ENCODE results near the gene GALNT9. TPM values are rescaled to one million over a fixed set of nuclear protein-coding genes. Genes with fewer than 3 reads are reported as not detected.

Gene GALNT9
- total RNA-seq, 6 donors from 2014 or later = 0.26 TPM; not detected in 5

DNA sequence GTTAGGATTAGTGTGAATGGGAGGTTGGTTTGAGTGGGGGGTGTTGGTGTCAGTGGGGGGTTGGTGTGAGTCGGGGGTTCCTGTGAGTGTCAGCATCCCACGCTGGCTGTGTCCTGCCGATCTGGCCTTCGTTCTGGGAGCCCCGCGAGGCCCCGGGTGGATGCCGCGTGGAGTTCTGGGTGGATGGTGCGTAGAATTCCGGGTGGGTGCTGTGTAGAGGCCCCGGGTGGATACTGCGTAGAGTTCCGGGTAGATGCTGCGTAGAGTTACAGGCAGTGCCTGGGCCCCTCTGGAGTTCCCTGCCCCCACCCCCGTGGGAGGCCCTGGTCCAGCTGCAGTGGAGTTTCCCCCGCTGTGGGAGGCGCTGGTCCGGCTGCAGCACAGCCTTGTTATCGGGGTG is 176.4 kb downstream of the GALNT9 start:
- peak; percentile 6 to 72 for DNase-seq
- 94 to 95% methylated on average over 20 of the region's 20 CpGs for whole genome bisulfite sequencing, 2 donors
- Histone ChIP-seq H3K4me3 (no peak overlapping the region), H3K36me3 (peaks cover 2 to 39% (median 23%) of the 10 kb centered on the region in 4 donors), H3K27me3 (no peaks in the 10 kb centered on the region), H3K4me1 (peaks cover 0 to 12% (median 6%) of the 10 kb centered on the region in 4 donors), H3K27ac (no peak overlapping the region), H3K9me3 (no peaks in the 10 kb centered on the region)
- ATAC-seq (ENCODE audit: low FRiP score in 2 of 2) = no peak
- TF ChIP-seq, protein P1, sequence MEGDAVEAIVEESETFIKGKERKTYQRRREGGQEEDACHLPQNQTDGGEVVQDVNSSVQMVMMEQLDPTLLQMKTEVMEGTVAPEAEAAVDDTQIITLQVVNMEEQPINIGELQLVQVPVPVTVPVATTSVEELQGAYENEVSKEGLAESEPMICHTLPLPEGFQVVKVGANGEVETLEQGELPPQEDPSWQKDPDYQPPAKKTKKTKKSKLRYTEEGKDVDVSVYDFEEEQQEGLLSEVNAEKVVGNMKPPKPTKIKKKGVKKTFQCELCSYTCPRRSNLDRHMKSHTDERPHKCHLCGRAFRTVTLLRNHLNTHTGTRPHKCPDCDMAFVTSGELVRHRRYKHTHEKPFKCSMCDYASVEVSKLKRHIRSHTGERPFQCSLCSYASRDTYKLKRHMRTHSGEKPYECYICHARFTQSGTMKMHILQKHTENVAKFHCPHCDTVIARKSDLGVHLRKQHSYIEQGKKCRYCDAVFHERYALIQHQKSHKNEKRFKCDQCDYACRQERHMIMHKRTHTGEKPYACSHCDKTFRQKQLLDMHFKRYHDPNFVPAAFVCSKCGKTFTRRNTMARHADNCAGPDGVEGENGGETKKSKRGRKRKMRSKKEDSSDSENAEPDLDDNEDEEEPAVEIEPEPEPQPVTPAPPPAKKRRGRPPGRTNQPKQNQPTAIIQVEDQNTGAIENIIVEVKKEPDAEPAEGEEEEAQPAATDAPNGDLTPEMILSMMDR (IDR thresholded peaks at IDR 0.05) = no peak
- TF ChIP-seq EP300 (IDR thresholded peaks at IDR 0.05) (no peak), POLR2A (IDR thresholded peaks at IDR 0.05) (no peak), POLR2AphosphoS5 (IDR thresholded peaks at IDR 0.05) (no peak)

DNA sequence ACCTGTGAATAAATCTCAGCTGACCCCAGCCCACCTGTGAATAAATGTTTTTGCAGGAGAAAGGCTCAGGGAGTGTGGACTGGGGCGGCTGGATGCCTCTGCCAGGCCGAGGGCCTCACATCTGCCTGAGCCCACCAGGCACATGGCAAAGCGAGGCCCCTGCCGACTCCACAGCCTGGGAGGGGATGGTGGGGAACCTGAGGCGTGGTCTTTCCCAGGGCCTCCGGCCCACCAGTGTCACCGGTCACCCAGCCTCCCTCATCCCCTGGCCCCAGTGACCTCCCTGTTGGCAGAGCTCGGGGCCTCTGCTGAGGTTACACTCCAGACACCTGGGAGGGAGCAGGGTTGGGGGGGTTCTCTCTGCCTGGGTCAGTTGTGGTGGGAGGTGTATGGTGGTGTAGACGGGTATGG is 177.0 kb downstream of the GALNT9 start:
- WGBS, 2 donors = 94 to 100% methylated on average over 4 to 6 of the region's 9 CpGs
- no peaks in the 10 kb centered on the region for H3K9me3 ChIP-seq
- no peak overlapping the region for H3K27ac ChIP-seq
- H3K4me1 ChIP-seq = peaks cover 0 to 12% (median 6%) of the 10 kb centered on the region in 4 donors
- H3K36me3 ChIP-seq = peaks cover 2 to 40% (median 26%) of the 10 kb centered on the region in 4 donors
- ATAC-seq (ENCODE audit: low FRiP score in 2 of 2) (no peak), DNase-seq (peak in 1 of 2 donors; percentile 62)
- H3K4me3 ChIP-seq = no peak overlapping the region
- TF ChIP-seq POLR2AphosphoS5 (IDR thresholded peaks at IDR 0.05) = no peak
- TF ChIP-seq, protein P1 (IDR thresholded peaks at IDR 0.05) = no peak
- TF ChIP-seq EP300 (IDR thresholded peaks at IDR 0.05) = no peak
- no peak for TF ChIP-seq POLR2A (IDR thresholded peaks at IDR 0.05)
- no peaks in the 10 kb centered on the region for H3K27me3 ChIP-seq

DNA sequence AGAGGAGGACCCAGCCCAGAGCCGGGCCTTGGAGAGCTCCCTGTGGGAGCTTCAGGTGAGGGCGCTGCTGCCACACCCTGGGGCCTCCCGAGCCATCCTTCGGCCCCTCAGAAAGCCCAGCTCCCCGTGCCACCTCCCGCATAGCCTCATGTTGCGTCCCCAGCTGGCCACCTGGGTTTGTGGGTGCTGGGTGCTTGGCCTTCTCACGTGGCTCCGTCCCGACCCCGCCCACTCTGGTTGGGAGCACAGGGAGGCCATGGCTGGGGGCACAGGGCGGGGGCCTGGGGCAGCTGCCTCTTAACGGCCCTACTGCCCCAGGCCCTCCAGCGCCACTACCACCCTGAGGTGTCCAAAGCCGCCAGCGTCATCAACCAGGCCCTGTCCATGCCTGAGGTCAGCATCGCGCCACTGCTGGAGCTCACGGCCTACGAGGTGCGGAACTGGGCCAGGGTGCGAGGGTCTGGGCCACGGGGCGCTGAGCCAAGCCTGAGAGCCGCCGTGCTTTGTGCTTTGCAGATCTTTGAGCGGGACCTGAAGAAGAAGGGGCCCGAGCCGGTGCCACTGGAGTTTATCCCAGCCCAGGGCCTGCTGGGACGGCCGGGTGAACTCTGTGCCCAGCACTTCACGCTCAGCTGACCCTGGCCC is 177.5 kb downstream of the GALNT9 start:
- 93 to 94% methylated on average over 7 to 31 of the region's 32 CpGs for WGBS, 2 donors
- no peak overlapping the region for H3K27ac ChIP-seq
- H3K27me3 ChIP-seq = no peaks in the 10 kb centered on the region
- H3K9me3 ChIP-seq = no peaks in the 10 kb centered on the region
- no peak for ATAC-seq (ENCODE audit: low FRiP score in 2 of 2)
- peaks cover 0 to 17% (median 6%) of the 10 kb centered on the region in 4 donors for H3K4me1 ChIP-seq
- H3K4me3 ChIP-seq = no peak overlapping the region
- H3K36me3 ChIP-seq = peaks cover 2 to 43% (median 25%) of the 10 kb centered on the region in 4 donors
- TF ChIP-seq, protein P1 (IDR thresholded peaks at IDR 0.05) = no peak
- TF ChIP-seq POLR2AphosphoS5 (IDR thresholded peaks at IDR 0.05) (no peak), POLR2A (IDR thresholded peaks at IDR 0.05) (no peak), EP300 (IDR thresholded peaks at IDR 0.05) (no peak)
- DNase-seq = peak; percentile 19 to 81

DNA sequence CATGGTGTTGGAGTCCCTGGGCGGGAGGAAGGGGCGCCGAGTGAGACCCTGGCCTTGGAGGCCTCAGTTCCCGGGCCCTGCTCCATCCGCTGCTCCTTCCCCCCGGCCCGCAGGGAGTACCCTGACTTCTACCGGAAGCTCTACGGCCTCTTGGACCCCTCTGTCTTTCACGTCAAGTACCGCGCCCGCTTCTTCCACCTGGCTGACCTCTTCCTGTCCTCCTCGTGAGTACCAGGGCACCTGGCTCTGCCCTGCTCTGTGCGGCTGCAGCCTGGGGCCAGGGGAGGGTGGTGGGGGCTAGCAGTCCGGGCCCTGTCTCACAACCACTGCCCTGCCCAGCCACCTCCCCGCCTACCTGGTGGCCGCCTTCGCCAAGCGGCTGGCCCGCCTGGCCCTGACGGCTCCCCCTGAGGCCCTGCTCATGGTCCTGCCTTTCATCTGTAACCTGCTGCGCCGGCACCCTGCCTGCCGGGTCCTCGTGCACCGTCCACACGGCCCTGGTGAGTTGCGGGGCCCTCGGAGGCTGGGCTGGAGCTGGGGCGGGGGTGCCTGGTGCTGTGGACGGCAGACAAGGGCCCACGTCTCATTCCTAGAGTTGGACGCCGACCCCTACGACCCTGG is 178.1 kb downstream of the GALNT9 start:
- TF ChIP-seq POLR2AphosphoS5 (IDR thresholded peaks at IDR 0.05) = no peak
- TF ChIP-seq, protein P1 (IDR thresholded peaks at IDR 0.05) = no peak
- TF ChIP-seq EP300 (IDR thresholded peaks at IDR 0.05) = no peak
- TF ChIP-seq POLR2A (IDR thresholded peaks at IDR 0.05) = no peak
- H3K36me3 ChIP-seq = peaks cover 2 to 44% (median 26%) of the 10 kb centered on the region in 4 donors
- 95 to 99% methylated on average over 21 to 25 of the region's 36 CpGs for WGBS, 2 donors
- no peak overlapping the region for H3K27ac ChIP-seq
- peaks cover 0 to 17% (median 6%) of the 10 kb centered on the region in 4 donors for H3K4me1 ChIP-seq
- H3K4me3 ChIP-seq = no peak overlapping the region
- H3K27me3 ChIP-seq = no peaks in the 10 kb centered on the region
- peak; percentile 19 to 72 for DNase-seq
- no peaks in the 10 kb centered on the region for H3K9me3 ChIP-seq
- ATAC-seq (ENCODE audit: low FRiP score in 2 of 2) = no peak
